Stimulated activated naive B cell treated with anti-CD40 and anti-IgM and Interleukin-4, amounts not matched to agents 10 μg/mL and 1 μg/mL and 100 μg/mL, for 72 hours (primary cell): Measurements from ENCODE around the gene THAP4.

Experiments used
- ATAC-seq, 2 donors: fragments of 150-1000 bp; cut with Tn5 transposase; replicated peaks; 2 replicates each; pipeline ENCODE4 v1.10.0; 2021; ENCODE audit warnings: moderate library complexity in 1 of 2
- DNase-seq: peaks from one replicate; pipeline ENCODE4 v3.0.0; 2021
- H3K27ac Mint-ChIP-seq: one replicate; pipeline ENCODE4 v1.8.0; 2022; ENCODE audit warnings: mild to moderate bottlenecking, mixed read lengths
- H3K27me3 Mint-ChIP-seq, 2 donors: one replicate each; pipeline ENCODE4 v1.8.0; 2022; ENCODE audit warnings: mixed read lengths in 2 of 2
- H3K36me3 Mint-ChIP-seq, 2 donors: one replicate each; pipeline ENCODE4 v1.8.0; 2022; ENCODE audit warnings: mixed read lengths in 2 of 2, mild to moderate bottlenecking in 1 of 2
- H3K4me1 Mint-ChIP-seq, 2 donors: one replicate each; pipeline ENCODE4 v1.8.0; 2022; ENCODE audit warnings: mixed read lengths in 2 of 2, mild to moderate bottlenecking in 1 of 2
- H3K4me3 Mint-ChIP-seq, 2 donors: one replicate each; pipeline ENCODE4 v1.8.0; 2022; ENCODE audit warnings: mild to moderate bottlenecking in 2 of 2, mixed read lengths in 2 of 2, moderate library complexity in 1 of 2
- H3K9me3 Mint-ChIP-seq, 2 donors: one replicate each; pipeline ENCODE4 v1.8.0; 2022; ENCODE audit warnings: mixed read lengths in 2 of 2, mild to moderate bottlenecking in 1 of 2

Gene THAP4

GRCh38 chr2:241655516-241656189 lies 18.7 kb upstream of the THAP4 start:
- ATAC-seq = no peak
- Mint-ChIP-seq H3K4me1 (peaks cover 0 to 1% of the 10 kb centered on the region in 2 donors), H3K4me3 (no peak overlapping the region), H3K36me3 (peaks cover 41 to 58% of the 10 kb centered on the region in 2 donors), H3K27ac (no peak overlapping the region), H3K27me3 (no peaks in the 10 kb centered on the region), H3K9me3 (no peaks in the 10 kb centered on the region)
- DNase-seq = no peak

- no peak overlapping the region for H3K27ac Mint-ChIP-seq
- H3K36me3 Mint-ChIP-seq = peaks cover 35 to 49% of the 10 kb centered on the region in 2 donors
- DNase-seq = no peak
- no peak for ATAC-seq
- no peaks in the 10 kb centered on the region for H3K9me3 Mint-ChIP-seq
- H3K4me1 Mint-ChIP-seq = peaks cover 0 to 1% of the 10 kb centered on the region in 2 donors
- no peaks in the 10 kb centered on the region for H3K27me3 Mint-ChIP-seq
- H3K4me3 Mint-ChIP-seq = no peak overlapping the region
Observed at GRCh38 chr2:241654551-241654950, 17.6 kb upstream of the THAP4 start.

GRCh38 chr2:241653210-241653750 lies 16.3 kb upstream of the THAP4 start:
- H3K4me3 Mint-ChIP-seq = no peak overlapping the region
- DNase-seq = no peak
- peaks cover 30 to 41% of the 10 kb centered on the region in 2 donors for H3K36me3 Mint-ChIP-seq
- H3K9me3 Mint-ChIP-seq = no peaks in the 10 kb centered on the region
- peaks cover 0 to 4% of the 10 kb centered on the region in 2 donors for H3K4me1 Mint-ChIP-seq
- H3K27me3 Mint-ChIP-seq = no peaks in the 10 kb centered on the region
- no peak for ATAC-seq
- H3K27ac Mint-ChIP-seq = no peak overlapping the region

- Mint-ChIP-seq H3K27me3 (no peaks in the 10 kb centered on the region), H3K4me3 (no peak overlapping the region), H3K27ac (no peak overlapping the region), H3K9me3 (no peaks in the 10 kb centered on the region), H3K4me1 (peaks cover 0 to 4% of the 10 kb centered on the region in 2 donors), H3K36me3 (peaks cover 29 to 38% of the 10 kb centered on the region in 2 donors)
- ATAC-seq (no peak), DNase-seq (no peak)
Observed at GRCh38 chr2:241652722-241653121, 15.8 kb upstream of the THAP4 start.

GRCh38 chr2:241652142-241652541 lies 15.2 kb upstream of the THAP4 start:
- no peak overlapping the region for H3K4me3 Mint-ChIP-seq
- H3K27me3 Mint-ChIP-seq = no peaks in the 10 kb centered on the region
- peaks cover 0 to 3% of the 10 kb centered on the region in 2 donors for H3K4me1 Mint-ChIP-seq
- H3K9me3 Mint-ChIP-seq = no peaks in the 10 kb centered on the region
- no peak overlapping the region for H3K27ac Mint-ChIP-seq
- peaks cover 26 to 33% of the 10 kb centered on the region in 2 donors for H3K36me3 Mint-ChIP-seq
- ATAC-seq = no peak
- no peak for DNase-seq

GRCh38 chr2:241649927-241650326 lies 13.0 kb upstream of the THAP4 start:
- no peak overlapping the region for H3K4me3 Mint-ChIP-seq
- no peaks in the 10 kb centered on the region for H3K9me3 Mint-ChIP-seq
- ATAC-seq (no peak), DNase-seq (no peak)
- peaks cover 16 to 23% of the 10 kb centered on the region in 2 donors for H3K36me3 Mint-ChIP-seq
- peaks cover 0 to 6% of the 10 kb centered on the region in 2 donors for H3K4me1 Mint-ChIP-seq
- H3K27me3 Mint-ChIP-seq = no peaks in the 10 kb centered on the region
- no peak overlapping the region for H3K27ac Mint-ChIP-seq

- Mint-ChIP-seq H3K9me3 (no peaks in the 10 kb centered on the region), H3K36me3 (peaks cover 17 to 24% of the 10 kb centered on the region in 2 donors), H3K27me3 (no peaks in the 10 kb centered on the region), H3K27ac (peak overlapping the region; percentile 14), H3K4me1 (peaks cover 1 to 6% of the 10 kb centered on the region in 2 donors), H3K4me3 (no peak overlapping the region)
- ATAC-seq = no peak
- DNase-seq = no peak
Observed at GRCh38 chr2:241649404-241649803, 12.4 kb upstream of the THAP4 start.

GRCh38 chr2:241648453-241648852 lies 11.5 kb upstream of the THAP4 start:
- no peak for DNase-seq
- Mint-ChIP-seq H3K27ac (no peak overlapping the region), H3K27me3 (no peaks in the 10 kb centered on the region), H3K9me3 (no peaks in the 10 kb centered on the region), H3K4me3 (no peak overlapping the region), H3K36me3 (peaks cover 22 to 27% of the 10 kb centered on the region in 2 donors), H3K4me1 (peaks cover 7 to 10% of the 10 kb centered on the region in 2 donors)
- no peak for ATAC-seq

- H3K4me1 Mint-ChIP-seq = peaks cover 20 to 27% of the 10 kb centered on the region in 2 donors
- no peak for ATAC-seq
- no peaks in the 10 kb centered on the region for H3K27me3 Mint-ChIP-seq
- no peak for DNase-seq
- H3K9me3 Mint-ChIP-seq = no peaks in the 10 kb centered on the region
- no peak overlapping the region for H3K27ac Mint-ChIP-seq
- peaks cover 14 to 22% of the 10 kb centered on the region in 2 donors for H3K36me3 Mint-ChIP-seq
- no peak overlapping the region for H3K4me3 Mint-ChIP-seq
Observed at GRCh38 chr2:241645915-241646645, 9.1 kb upstream of the THAP4 start.

- H3K9me3 Mint-ChIP-seq = no peaks in the 10 kb centered on the region
- no peak overlapping the region for H3K27ac Mint-ChIP-seq
- H3K27me3 Mint-ChIP-seq = no peaks in the 10 kb centered on the region
- H3K4me1 Mint-ChIP-seq = peaks cover 28 to 35% of the 10 kb centered on the region in 2 donors
- no peak overlapping the region for H3K4me3 Mint-ChIP-seq
- DNase-seq (no peak), ATAC-seq (no peak)
- peaks cover 13 to 30% of the 10 kb centered on the region in 2 donors for H3K36me3 Mint-ChIP-seq
Observed at GRCh38 chr2:241645056-241645914, 8.3 kb upstream of the THAP4 start.

- Mint-ChIP-seq H3K9me3 (peaks cover 0 to 4% of the 10 kb centered on the region in 2 donors), H3K4me1 (peaks cover 38 to 58% of the 10 kb centered on the region in 2 donors), H3K36me3 (peaks cover 21 to 44% of the 10 kb centered on the region in 2 donors), H3K4me3 (no peak overlapping the region), H3K27ac (peak overlapping the region; percentile 62), H3K27me3 (no peaks in the 10 kb centered on the region)
- DNase-seq (no peak), ATAC-seq (no peak)
Observed at GRCh38 chr2:241641631-241642030, 4.7 kb upstream of the THAP4 start.

- DNase-seq = no peak
- no peak for ATAC-seq
- H3K4me3 Mint-ChIP-seq = no peak overlapping the region
- H3K4me1 Mint-ChIP-seq = peaks cover 37 to 69% of the 10 kb centered on the region in 2 donors
- peaks cover 0 to 4% of the 10 kb centered on the region in 2 donors for H3K9me3 Mint-ChIP-seq
- peak overlapping the region; percentile 4 for H3K27ac Mint-ChIP-seq
- no peaks in the 10 kb centered on the region for H3K27me3 Mint-ChIP-seq
- H3K36me3 Mint-ChIP-seq = peaks cover 17 to 35% of the 10 kb centered on the region in 2 donors
Observed at GRCh38 chr2:241640165-241640795, 3.3 kb upstream of the THAP4 start.

GRCh38 chr2:241639385-241639784 lies 2.4 kb upstream of the THAP4 start:
- peaks cover 36 to 75% of the 10 kb centered on the region in 2 donors for H3K4me1 Mint-ChIP-seq
- ATAC-seq = no peak
- H3K27me3 Mint-ChIP-seq = no peaks in the 10 kb centered on the region
- no peak for DNase-seq
- no peak overlapping the region for H3K27ac Mint-ChIP-seq
- peak overlapping the region in 1 of 2 donors; percentile 19 for H3K4me3 Mint-ChIP-seq
- peaks cover 0 to 4% of the 10 kb centered on the region in 2 donors for H3K9me3 Mint-ChIP-seq
- peaks cover 16 to 33% of the 10 kb centered on the region in 2 donors for H3K36me3 Mint-ChIP-seq
